Cardiac muscle cell (in vitro differentiated cells and primary cell): Measurements from ENCODE around the gene MISP3. TPM values are rescaled to one million over a fixed set of nuclear protein-coding genes. Genes with fewer than 3 reads are reported as not detected.

Experiments
- DNase-seq, 2 donors: peaks; one replicate each; pipeline versions ENCODE4 v3.0.0 to v3.0.0-alpha.2; 2010 to 2017; ENCODE audit warnings: low read depth in 1 of 2, low spot score in 1 of 2
- H3K27ac ChIP-seq: fragments of 200-600 bp; sonication (generic); 2 replicates; pipeline ENCODE4 v1.5.1; 2016
- H3K27me3 ChIP-seq: fragments of 200-600 bp; sonication (generic); 2 replicates; pipeline ENCODE4 v1.6.0; 2016; ENCODE audit warnings: control low read depth
- H3K36me3 ChIP-seq: fragments of 200-600 bp; sonication (generic); 2 replicates; pipeline ENCODE4 v1.5.1; 2016; ENCODE audit warnings: control low read depth
- H3K4me1 ChIP-seq: fragments of 200-600 bp; sonication (generic); 2 replicates; pipeline ENCODE4 v1.8.1; 2017; ENCODE audit warnings: low read depth, mild to moderate bottlenecking, mixed run types
- H3K4me3 ChIP-seq: fragments of 200-600 bp; sonication (generic); 2 replicates; pipeline ENCODE4 v1.5.1; 2016; ENCODE audit warnings: mild to moderate bottlenecking
- H3K9me3 ChIP-seq: fragments of 200-600 bp; sonication (generic); 2 replicates; pipeline ENCODE4 v1.5.1; 2017; ENCODE audit warnings: low read depth, mild to moderate bottlenecking, control low read depth
- polyA plus RNA-seq: library from polyadenylated mRNA; unstranded; fragments of >200 nt; fragmentation: Nextera tagmentation; extraction: Ambion mirVana; gene quantifications from 2 replicates; pipeline ENCODE4 v1.2.1, GENCODE V29; 2016
- total RNA-seq: library from RNA; depleted of rRNA; stranded (reverse); fragments of >200 nt; gene quantifications from 2 replicates; pipeline ENCODE4 v1.2.3, GENCODE V29; 2016
- TF ChIP-seq, protein P1 (sequence below): IDR thresholded peaks from 2 replicates; pipeline ENCODE4 v1.5.1; 2012; ENCODE audit warnings: low read depth, mild to moderate bottlenecking, low read length

MISP3 gene
- total and polyA plus RNA-seq, 2 experiments from 2014 or later = 19.4 to 23.2 TPM

DNA sequence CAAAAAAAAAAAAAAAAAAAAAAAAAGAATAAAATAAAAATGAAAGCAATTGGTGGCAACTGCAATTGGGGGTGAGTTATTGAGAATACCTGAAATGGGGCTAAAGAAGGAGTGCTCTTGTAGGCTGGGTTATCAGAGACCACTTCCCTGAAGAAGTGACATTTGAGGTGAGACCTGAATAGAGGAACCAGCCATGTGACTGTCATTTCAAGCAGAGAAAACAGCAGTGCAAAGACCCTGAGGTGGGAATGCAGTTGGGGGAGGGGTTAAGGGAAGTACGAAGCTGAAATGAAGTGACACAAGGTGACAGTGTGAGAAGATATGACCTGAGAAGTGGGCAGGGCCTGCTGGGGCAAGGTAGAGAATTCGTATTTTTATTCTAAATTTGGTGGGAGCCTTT is 6.5 kb upstream of the MISP3 start:
- no peak for DNase-seq
- Histone ChIP-seq H3K4me3 (no peak overlapping the region), H3K36me3 (no peaks in the 10 kb centered on the region), H3K9me3 (no peaks in the 10 kb centered on the region), H3K27ac (no peak overlapping the region), H3K4me1 (no peaks in the 10 kb centered on the region), H3K27me3 (no peaks in the 10 kb centered on the region)
- TF ChIP-seq, protein P1, sequence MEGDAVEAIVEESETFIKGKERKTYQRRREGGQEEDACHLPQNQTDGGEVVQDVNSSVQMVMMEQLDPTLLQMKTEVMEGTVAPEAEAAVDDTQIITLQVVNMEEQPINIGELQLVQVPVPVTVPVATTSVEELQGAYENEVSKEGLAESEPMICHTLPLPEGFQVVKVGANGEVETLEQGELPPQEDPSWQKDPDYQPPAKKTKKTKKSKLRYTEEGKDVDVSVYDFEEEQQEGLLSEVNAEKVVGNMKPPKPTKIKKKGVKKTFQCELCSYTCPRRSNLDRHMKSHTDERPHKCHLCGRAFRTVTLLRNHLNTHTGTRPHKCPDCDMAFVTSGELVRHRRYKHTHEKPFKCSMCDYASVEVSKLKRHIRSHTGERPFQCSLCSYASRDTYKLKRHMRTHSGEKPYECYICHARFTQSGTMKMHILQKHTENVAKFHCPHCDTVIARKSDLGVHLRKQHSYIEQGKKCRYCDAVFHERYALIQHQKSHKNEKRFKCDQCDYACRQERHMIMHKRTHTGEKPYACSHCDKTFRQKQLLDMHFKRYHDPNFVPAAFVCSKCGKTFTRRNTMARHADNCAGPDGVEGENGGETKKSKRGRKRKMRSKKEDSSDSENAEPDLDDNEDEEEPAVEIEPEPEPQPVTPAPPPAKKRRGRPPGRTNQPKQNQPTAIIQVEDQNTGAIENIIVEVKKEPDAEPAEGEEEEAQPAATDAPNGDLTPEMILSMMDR = no peak

DNA sequence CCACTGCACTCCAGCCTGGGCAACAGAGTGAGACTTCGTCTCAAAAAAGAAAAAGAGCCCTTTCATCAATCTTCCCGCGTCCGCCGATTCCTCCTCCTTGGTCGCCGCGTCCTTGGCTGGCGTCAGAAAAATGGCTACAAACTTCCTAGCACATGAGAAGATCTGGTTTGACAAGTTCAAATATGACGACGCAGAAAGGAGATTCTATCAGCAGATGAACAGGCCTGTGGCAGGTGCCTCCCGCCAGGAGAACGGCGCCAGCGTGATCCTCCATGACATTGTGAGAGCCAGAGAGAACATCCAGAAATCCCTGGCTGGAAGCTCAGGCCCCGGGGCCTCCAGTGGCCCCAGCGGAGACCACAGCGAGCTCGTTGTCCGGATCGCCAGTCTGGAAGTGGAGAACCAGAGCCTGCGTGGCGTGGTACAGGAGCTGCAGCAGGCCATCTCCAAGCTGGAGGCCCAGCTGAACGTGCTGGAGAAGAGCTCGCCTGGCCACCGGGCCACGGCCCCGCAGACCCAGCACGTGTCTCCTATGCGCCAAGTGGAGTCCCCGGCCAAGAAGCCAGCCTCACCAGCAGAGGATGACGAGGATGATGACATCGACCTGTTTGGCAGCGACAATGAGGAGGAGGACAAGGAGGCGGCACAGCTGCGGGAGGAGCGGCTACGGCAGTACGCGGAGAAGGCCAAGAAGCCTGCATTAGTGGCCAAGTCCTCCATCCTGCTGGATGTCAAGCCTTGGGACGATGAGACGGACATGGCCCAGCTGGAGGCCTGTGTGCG is 2.1 kb upstream of the MISP3 start:
- peaks cover 13% of the 10 kb centered on the region for H3K27me3 ChIP-seq

DNA sequence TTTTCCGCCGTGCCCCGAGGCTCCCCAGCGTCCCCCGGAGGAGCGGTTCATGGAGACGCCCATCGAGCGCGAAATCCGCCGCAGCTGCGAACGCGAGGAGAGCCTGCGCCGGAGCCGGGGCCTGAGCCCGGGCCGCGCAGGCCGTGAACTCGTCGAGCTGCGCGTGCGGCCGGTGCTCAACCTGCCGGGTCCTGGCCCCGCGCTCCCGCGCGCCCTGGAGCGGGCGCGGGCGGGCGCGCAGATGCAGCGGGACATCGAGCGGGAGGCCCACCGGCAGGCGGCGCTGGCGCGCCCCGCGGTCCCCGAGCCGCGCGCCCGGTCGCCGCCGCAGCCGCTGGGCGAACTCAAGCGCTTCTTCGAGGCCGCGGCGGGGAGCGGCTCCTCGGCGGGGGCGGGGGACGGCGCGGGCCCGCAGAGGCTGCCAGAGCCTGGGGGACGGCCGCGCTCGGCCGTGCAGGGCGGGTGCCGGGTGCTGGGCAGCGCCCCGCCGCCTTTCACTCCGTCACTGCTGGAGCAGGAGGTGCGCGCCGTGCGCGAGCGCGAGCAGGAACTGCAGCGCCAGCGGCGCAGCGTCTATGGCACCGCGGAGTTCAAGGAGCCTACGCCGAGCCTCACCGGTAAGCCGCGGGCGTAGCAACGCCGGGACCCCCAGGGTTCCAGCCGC is 807 bp downstream of the MISP3 start:
- peak; percentile 81 to 86 for DNase-seq
- Histone ChIP-seq H3K27ac (no peak overlapping the region), H3K9me3 (no peaks in the 10 kb centered on the region), H3K4me1 (peaks cover 15% of the 10 kb centered on the region), H3K36me3 (no peaks in the 10 kb centered on the region), H3K4me3 (peak overlapping the region; percentile 89), H3K27me3 (peaks cover 14% of the 10 kb centered on the region)
- TF ChIP-seq, protein P1 = peak; percentile 7

More for the DNA sequence above, 2.1 kb upstream of the MISP3 start:
- Histone ChIP-seq H3K4me1 (peaks cover 15% of the 10 kb centered on the region), H3K27ac (no peak overlapping the region), H3K4me3 (no peak overlapping the region), H3K36me3 (no peaks in the 10 kb centered on the region), H3K9me3 (no peaks in the 10 kb centered on the region)
- no peak for DNase-seq
- TF ChIP-seq, protein P1 = no peak

DNA sequence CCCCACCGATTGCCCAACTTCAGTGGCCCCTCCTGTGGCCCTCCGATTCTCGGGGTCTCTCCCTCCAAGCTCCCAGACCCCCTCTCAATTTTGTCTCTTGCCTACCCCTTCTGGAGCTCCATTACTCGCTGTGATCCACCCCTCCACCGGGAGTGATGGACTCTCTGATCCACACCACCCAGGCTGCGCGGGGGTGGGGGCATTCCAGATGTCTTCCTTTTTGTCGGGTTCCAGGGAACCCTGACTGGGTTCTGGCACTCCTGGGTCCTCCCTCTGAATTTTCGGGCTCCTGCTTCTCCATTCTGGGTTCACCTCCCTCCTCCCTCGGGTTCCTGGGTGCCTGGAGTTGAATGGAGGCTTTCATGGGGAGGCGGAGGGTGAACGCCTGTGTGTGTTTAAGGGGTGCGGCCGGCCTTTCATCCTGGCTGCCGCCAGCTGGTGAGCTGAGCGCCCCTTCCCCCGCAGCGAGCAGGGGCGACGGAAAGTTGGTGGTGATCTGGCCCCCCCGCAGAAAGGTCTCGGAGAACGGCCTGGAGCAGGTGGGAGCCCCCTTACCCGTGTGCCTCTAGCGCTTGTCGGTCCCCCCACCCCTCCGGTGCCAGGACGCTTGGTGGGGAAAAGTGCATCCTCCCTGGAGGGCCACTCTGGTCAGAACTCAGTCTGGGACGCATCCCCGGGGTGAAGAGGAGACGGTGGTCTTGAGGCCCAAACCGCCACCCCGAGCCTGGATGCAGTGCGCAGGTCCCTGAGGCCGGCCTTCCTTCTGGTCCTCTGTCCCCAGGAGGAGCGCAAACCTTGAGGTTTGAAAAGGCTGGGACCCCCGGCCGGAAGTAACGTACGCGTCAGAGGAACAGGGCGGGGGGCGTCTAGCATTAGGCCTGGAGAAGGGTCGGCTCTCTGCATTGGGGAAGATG is 1.6 kb downstream of the MISP3 start:
- Histone ChIP-seq H3K9me3 (no peaks in the 10 kb centered on the region), H3K4me3 (peak overlapping the region; percentile 89), H3K36me3 (no peaks in the 10 kb centered on the region), H3K27ac (no peak overlapping the region), H3K4me1 (peaks cover 15% of the 10 kb centered on the region), H3K27me3 (peaks cover 14% of the 10 kb centered on the region)
- TF ChIP-seq, protein P1 = no peak
- peak in 1 of 2 donors; percentile 15 for DNase-seq

DNA sequence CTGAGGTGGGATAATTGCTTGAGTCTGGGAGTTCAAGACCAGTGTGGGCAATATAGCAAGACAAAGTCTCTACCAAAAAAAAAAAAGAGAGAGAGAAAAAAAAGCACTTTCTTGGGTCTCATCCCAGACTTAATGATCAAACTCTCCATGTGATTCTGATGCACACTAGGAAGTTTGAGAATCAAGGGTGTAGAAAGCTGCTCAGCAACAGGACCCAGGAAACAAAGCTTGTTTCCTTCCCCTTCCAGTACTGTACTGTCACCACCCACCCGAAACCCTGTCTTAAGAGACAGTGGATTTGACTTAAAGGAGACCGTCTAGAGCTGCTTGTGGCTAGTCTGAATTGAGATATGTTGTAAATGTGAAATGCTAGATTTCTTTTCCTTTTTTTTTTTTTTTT is 5.8 kb downstream of the MISP3 start:
- H3K36me3 ChIP-seq = no peaks in the 10 kb centered on the region

More for the DNA sequence above, 5.8 kb downstream of the MISP3 start:
- H3K9me3 ChIP-seq = no peaks in the 10 kb centered on the region
- peaks cover 10% of the 10 kb centered on the region for H3K27me3 ChIP-seq
- TF ChIP-seq, protein P1 = no peak
- H3K27ac ChIP-seq = no peak overlapping the region
- no peak for DNase-seq
- peaks cover 14% of the 10 kb centered on the region for H3K4me1 ChIP-seq
- H3K4me3 ChIP-seq = no peak overlapping the region
